ENCODE results near the gene MORF4L1.

GRCh38 chr15:78909160-78909695 lies 36.5 kb downstream of the MORF4L1 start:
- TF ChIP-seq EZH2 (IDR thresholded peaks at IDR 0.05; ENCODE audit: borderline replicate concordance) (no peak), CTCF (IDR thresholded peaks at IDR 0.05; ENCODE audit: poor library complexity) (no peak)
